ENCODE data around the gene POLR3C.
"Not testable (repeated sequence)": the region's sequence is repeated elsewhere in the genome, so short reads cannot be mapped to it uniquely, and the experiment has no call there.

The POLR3C gene

DNA sequence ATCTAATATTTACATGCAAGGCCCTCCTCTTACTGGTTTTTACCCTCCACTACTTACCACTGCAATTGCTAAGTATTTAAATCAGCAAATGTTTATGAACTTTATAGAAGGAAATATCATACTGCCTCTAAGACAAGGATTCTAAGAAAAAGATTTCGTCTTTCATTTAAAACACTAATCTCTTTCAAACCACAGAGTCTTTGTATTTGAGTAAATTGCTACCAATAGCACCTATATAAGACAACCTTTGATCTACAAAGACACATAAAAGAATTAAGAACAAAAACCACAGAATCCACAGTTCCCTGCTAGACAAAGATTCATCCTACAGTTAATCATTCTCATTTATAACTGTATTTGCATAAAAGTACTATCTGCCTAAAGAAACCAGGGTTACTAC is 37.7 kb upstream of the POLR3C start:
- no peak overlapping the region for H3K4me3 ChIP-seq (ENCODE audit: low read depth, low read length)
- in situ Hi-C loops (cut with HindIII; ENCODE audit: low sequenced_read_pairs): no loop called here
- no peak for DNase-seq (ENCODE audit: low read depth, low spot score)
- TF ChIP-seq, protein P1, sequence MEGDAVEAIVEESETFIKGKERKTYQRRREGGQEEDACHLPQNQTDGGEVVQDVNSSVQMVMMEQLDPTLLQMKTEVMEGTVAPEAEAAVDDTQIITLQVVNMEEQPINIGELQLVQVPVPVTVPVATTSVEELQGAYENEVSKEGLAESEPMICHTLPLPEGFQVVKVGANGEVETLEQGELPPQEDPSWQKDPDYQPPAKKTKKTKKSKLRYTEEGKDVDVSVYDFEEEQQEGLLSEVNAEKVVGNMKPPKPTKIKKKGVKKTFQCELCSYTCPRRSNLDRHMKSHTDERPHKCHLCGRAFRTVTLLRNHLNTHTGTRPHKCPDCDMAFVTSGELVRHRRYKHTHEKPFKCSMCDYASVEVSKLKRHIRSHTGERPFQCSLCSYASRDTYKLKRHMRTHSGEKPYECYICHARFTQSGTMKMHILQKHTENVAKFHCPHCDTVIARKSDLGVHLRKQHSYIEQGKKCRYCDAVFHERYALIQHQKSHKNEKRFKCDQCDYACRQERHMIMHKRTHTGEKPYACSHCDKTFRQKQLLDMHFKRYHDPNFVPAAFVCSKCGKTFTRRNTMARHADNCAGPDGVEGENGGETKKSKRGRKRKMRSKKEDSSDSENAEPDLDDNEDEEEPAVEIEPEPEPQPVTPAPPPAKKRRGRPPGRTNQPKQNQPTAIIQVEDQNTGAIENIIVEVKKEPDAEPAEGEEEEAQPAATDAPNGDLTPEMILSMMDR (IDR thresholded peaks at IDR 0.05; ENCODE audit: low read depth, low read length): no peak

DNA sequence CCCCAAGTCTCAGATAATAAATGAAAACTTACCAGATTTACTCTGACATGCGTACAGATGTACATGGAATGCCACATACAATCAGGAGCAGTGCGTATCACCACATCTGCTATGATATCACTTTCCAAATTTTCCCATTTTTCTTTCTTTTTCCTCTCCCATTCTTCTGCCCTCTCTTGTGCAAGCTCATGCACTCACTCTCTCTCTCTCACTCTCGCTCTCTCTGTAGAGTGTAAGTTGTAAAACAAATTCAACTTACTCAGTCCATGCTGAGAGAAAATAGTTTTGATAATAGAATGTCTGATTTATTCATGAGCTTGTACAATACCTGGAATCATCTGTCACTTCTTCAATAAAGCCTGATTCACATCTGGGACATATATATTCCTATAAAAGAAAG is 35.4 kb upstream of the POLR3C start:
- H3K4me3 ChIP-seq (ENCODE audit: low read depth, low read length): no peak overlapping the region
- no peak for DNase-seq (ENCODE audit: low read depth, low spot score)
- TF ChIP-seq, protein P1 (IDR thresholded peaks at IDR 0.05; ENCODE audit: low read depth, low read length): no peak
- in situ Hi-C loops (cut with HindIII; ENCODE audit: low sequenced_read_pairs): no loop called here

DNA sequence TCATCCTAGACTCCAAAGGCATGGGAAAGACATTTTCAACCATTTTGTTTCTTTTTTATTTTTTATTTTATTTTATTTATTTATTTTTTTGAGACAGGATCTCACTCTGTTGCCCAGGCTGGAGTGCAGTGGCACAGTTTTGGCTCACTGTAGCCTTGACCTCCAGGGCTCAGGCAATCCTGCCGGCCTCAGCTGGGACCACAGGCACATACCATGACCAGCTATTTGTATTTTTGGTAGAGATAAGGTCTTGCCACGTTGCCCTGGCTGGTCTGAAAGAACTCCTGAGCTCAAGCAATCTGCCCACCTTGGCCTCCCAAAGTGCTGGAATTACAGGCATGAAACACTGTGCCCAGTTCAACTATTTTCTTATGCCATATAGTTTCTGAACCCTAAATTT is 32.1 kb upstream of the POLR3C start:
- H3K4me3 ChIP-seq (ENCODE audit: low read depth, low read length); in situ Hi-C loops (cut with HindIII; ENCODE audit: low sequenced_read_pairs); DNase-seq (ENCODE audit: low read depth, low spot score): not testable (repeated sequence)

DNA sequence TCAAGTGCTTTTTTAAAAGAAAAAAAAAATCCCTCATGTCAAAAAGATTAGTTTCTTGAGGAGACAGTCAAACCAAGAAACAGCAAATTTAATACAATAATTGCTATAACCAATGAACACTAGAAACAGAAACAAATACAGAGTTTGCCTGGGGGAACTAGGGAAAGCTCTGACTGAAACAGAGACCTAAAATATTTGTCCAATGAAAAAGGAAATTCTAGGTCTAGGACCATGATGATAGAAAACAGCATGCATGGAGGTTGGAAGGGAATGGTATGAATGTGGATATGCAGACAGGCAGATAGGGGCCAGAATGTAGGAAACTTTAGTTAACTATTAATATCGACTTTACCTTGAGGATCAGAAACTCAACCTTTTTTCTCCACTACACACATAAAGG is 31.5 kb upstream of the POLR3C start:
- no peak for DNase-seq (ENCODE audit: low read depth, low spot score)
- TF ChIP-seq, protein P1 (IDR thresholded peaks at IDR 0.05; ENCODE audit: low read depth, low read length): no peak
- in situ Hi-C loops (cut with HindIII; ENCODE audit: low sequenced_read_pairs): no loop called here
- no peak overlapping the region for H3K4me3 ChIP-seq (ENCODE audit: low read depth, low read length)

DNA sequence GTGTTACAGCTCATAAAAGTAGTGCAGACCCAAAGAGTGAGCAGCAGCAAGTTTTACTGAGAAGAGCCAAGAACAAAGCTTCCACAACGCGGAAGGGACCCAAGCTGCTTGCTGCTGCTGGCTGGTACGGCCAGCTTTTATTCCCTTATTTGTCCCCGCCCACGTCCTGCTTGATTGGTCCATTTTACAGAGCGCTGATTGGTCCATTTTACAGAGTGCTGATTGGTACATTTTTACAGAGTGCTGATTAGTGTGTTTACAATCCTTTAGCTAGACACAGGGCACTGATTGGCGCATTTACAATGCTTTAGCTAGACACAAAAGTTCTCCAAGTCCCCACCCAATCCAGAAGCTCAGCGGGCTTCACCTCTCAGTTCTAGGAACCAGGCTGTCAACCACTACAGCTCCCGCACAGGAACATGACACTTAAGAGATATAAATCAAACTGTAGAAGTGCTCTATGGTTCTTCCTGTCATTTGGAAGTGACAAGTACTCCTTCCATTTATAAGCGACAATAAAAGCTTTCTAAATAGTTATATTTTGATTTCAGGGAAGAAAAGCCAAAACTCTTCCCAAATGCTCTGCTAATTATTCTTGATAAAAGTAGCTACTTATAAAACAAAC is 28.6 kb upstream of the POLR3C start:
- H3K4me3 ChIP-seq (ENCODE audit: low read depth, low read length): no peak overlapping the region
- in situ Hi-C loops (cut with HindIII; ENCODE audit: low sequenced_read_pairs): no loop called here
- TF ChIP-seq, protein P1 (IDR thresholded peaks at IDR 0.05; ENCODE audit: low read depth, low read length): no peak
- DNase-seq (ENCODE audit: low read depth, low spot score): no peak

DNA sequence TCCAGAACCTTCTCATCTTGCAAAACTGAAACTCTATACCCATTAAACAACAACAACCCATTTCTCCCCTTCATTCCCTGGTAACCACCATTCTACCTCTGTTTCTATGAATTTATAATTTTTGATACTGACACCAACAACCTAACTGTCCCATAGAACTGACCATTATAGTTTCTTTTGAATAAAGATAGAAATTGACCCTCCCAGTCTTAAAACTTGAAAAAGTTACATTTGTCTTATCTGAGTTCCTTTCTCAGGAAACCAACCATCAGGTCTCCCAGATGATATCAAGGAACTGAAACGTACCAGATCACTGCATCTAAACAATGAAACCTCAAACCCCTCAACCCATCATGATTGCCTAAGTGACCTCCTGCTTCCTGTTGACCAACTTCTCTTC is 27.2 kb upstream of the POLR3C start:
- no peak for DNase-seq (ENCODE audit: low read depth, low spot score)
- TF ChIP-seq, protein P1 (IDR thresholded peaks at IDR 0.05; ENCODE audit: low read depth, low read length): no peak
- in situ Hi-C loops (cut with HindIII; ENCODE audit: low sequenced_read_pairs): no loop called here
- no peak overlapping the region for H3K4me3 ChIP-seq (ENCODE audit: low read depth, low read length)

DNA sequence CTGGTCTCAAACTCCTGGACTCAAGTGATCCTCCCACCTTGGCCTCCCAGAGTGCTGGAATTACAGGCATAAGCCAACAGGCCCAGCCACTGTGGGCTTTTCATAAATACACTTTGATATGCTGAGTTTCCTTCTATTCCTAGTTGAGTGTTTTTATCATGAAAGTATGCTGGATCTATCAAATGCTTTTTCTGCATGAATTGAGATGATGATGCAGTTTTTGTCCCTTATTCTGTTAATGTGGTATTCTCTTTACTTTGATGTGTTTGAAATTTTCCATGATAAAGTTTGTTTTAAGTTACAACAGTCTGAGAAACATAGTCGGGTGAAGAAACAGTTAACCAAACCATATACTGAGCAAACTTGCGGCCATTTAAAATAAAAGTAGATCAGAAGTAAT is 24.2 kb upstream of the POLR3C start:
- DNase-seq (ENCODE audit: low read depth, low spot score): no peak
- TF ChIP-seq, protein P1 (IDR thresholded peaks at IDR 0.05; ENCODE audit: low read depth, low read length): no peak
- in situ Hi-C loops (cut with HindIII; ENCODE audit: low sequenced_read_pairs): no loop called here
- H3K4me3 ChIP-seq (ENCODE audit: low read depth, low read length): no peak overlapping the region
